Pancreas (tissue), 10 donors: Measurements from ENCODE around the gene POF1B. TPM values are rescaled to one million over a fixed set of nuclear protein-coding genes. Genes with fewer than 3 reads are reported as not detected.
"Not testable (repeated sequence)": the region's sequence is repeated elsewhere in the genome, so short reads cannot be mapped to it uniquely, and the experiment has no call there.

Source experiments
- ATAC-seq, 4 donors: fragments of 200-7000 bp; cut with Tn5 transposase; one replicate each; pipeline versions ENCODE4 v1.8.0 to v1.9.1; 2020; ENCODE audit warnings: mild to moderate bottlenecking in 4 of 4, moderate library complexity in 4 of 4
- DNase-seq, 6 donors: peaks; one replicate each; pipeline ENCODE4 v3.0.0-alpha.2; 2020
- FAIRE-seq: peaks from 2 replicates; lab custom pipeline; 2012; peaks lifted over from hg19 to GRCh38; lab: Jason Lieb, UNC
- H3K27ac ChIP-seq, 4 donors: fragments of 200-600 bp; sonication (generic); 1 replicate in 3 of 4; 2 replicates in 1 of 4; pipeline versions ENCODE4 v1.5.0 to v1.8.0; 2020
- H3K27me3 ChIP-seq, 4 donors: fragments of 200-600 bp; one replicate each; pipeline ENCODE4 v1.8.0; 2021
- H3K36me3 ChIP-seq, 3 donors: fragments of 200-600 bp; sonication (generic) in 1 of 3; one replicate each; pipeline versions ENCODE4 v1.5.0 to v1.8.0; 2020 to 2021
- H3K4me1 ChIP-seq, 3 donors: fragments of 200-600 bp; one replicate each; pipeline ENCODE4 v1.8.0; 2021
- H3K4me3 ChIP-seq, 4 donors: fragments of 200-600 bp; sonication (generic) in 2 of 4; one replicate each; pipeline versions ENCODE4 v1.5.0 to v1.8.0; 2020 to 2021
- H3K9me3 ChIP-seq, 4 donors: fragments of 200-600 bp; one replicate each; pipeline ENCODE4 v1.8.0; 2021
- CTCF ChIP-seq, 4 donors: fragments of 200-600 bp; sonication (generic) in 3 of 4; IDR thresholded peaks; one replicate each; pipeline versions ENCODE4 v1.5.0 to v1.8.0; 2021; ENCODE audit warnings: antibody characterized with exemption in 4 of 4
- WGBS, 2 donors: extraction: QIAGEN DNeasy Blood & Tissue Kit; methylation state at CpG; one replicate each; pipeline ENCODE4 v1.1.7; 2013; 5-methylcytosine and 5-hydroxymethylcytosine counted together
- intact Hi-C, 3 donors: fragments of 100-400 bp; cut with DNase I; formaldehyde crosslinking; loops; one replicate each; pipeline versions ENCODE4 v1.11.1 to v1.14.2; 2022
- polyA plus RNA-seq, 2 donors: library from polyadenylated mRNA; stranded (reverse); fragments of 200-250 nt; gene quantifications; one replicate each; pipeline ENCODE4 v1.2.3, GENCODE V29; 2013
- total RNA-seq, 6 donors: library from RNA; stranded (reverse); fragmentation: NEBNext Ultra II Directional in 4 of 6; extraction: Animal tissue kit (Norgen Biotek cat#: 25700) in 4 of 6; gene quantifications; one replicate each; pipeline versions ENCODE4 v1.2.1 to v1.2.4, GENCODE V29; 2021 to 2023
- donor health status: healthy with polysubstance abuse.
- donor health status: DM: no; HTN: no; CAD: no; lungs with moderate emphysema.
- donor health status: DM: no; HTN: no; CAD: no.
- donor health status: control.
- donor health status: control.
- donor health status: Bipolar disorder and iron deficiency.
- donor health status: DM: yes; HTN: yes; CAD: no.
- donor health status: DM: no; HTN: no; CAD: no.
- donor health status: DM: no; HTN: no; CAD: no.
- donor health status: DM: yes; HTN: yes; CAD: no.

Gene POF1B
- total and polyA plus RNA-seq, 8 donors, result 2.4 to 17.9 (median 6.0) TPM

DNA sequence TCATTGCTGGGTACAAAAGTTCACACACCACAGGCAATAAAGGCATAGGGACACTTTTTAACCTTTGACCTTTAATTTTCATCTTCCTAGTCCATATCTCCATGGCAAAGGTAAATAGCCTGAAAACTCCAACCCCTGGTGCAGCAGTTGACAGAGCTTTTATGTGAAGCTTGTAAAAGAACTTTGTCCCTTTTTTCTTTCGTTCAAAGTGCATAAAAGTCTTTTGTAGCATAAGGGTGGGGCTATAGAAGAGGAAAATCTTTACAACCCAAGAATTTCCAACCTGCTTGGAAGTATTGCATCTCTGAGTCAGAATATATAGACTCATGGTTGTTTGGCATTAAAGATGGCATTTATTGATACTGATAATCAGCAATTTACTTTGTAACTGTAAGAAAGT, 20.4 kb downstream of the POF1B start:
- no peak for TF ChIP-seq CTCF (IDR thresholded peaks at IDR 0.05)
- no peaks in the 10 kb centered on the region for H3K9me3 ChIP-seq
- peak; percentile 99 for FAIRE-seq
- ATAC-seq, result no peak
- H3K36me3 ChIP-seq, result no peaks in the 10 kb centered on the region
- no peak overlapping the region for H3K27ac ChIP-seq
- no peaks in the 10 kb centered on the region for H3K27me3 ChIP-seq
- 39 to 79% methylated on average over 1 of the region's 1 CpG for WGBS, 2 donors
- H3K4me1 ChIP-seq, result no peaks in the 10 kb centered on the region
- H3K4me3 ChIP-seq, result no peak overlapping the region
- intact Hi-C loops, result no loop called here
- no peak for DNase-seq

GRCh38 chrX:85345523-85345922, 33.9 kb downstream of the POF1B start:
- Histone ChIP-seq H3K27me3 (peaks cover 0 to 5% (median 0%) of the 10 kb centered on the region in 4 donors), H3K9me3 (no peaks in the 10 kb centered on the region), H3K4me1 (no peaks in the 10 kb centered on the region), H3K36me3 (no peaks in the 10 kb centered on the region), H3K27ac (no peak overlapping the region), H3K4me3 (no peak overlapping the region)
- intact Hi-C loops, result no loop called here
- TF ChIP-seq CTCF (IDR thresholded peaks at IDR 0.05), result no peak
- 38 to 53% methylated on average over 2 of the region's 2 CpGs for WGBS, 2 donors
- FAIRE-seq, result peak; percentile 13
- ATAC-seq, result no peak
- DNase-seq, result no peak

DNA sequence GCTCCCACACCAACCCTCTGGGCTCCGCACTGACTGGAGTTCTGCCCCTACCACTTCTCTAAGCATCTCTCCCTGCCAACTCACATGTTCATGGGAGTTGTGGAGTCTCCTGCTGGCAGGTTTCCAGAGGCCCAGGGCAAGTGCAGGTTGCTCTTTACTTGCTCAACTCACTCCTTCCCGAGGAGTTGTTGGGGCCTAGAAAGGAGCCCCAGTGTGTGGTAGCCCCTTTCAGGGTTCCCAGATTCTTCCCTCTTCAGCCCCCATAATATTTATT, 52.5 kb downstream of the POF1B start:
- Histone ChIP-seq H3K36me3 (no peaks in the 10 kb centered on the region), H3K4me3 (no peak overlapping the region), H3K9me3 (no peaks in the 10 kb centered on the region), H3K27me3 (no peaks in the 10 kb centered on the region), H3K4me1 (no peaks in the 10 kb centered on the region), H3K27ac (no peak overlapping the region)
- DNase-seq, result peak in 3 of 6 donors; percentile 20 to 39 (median 38)
- no peak for FAIRE-seq
- 77 to 88% methylated on average over 2 of the region's 2 CpGs for WGBS, 2 donors
- intact Hi-C loops, result no loop called here
- no peak for ATAC-seq
- no peak for TF ChIP-seq CTCF (IDR thresholded peaks at IDR 0.05)

- no peak overlapping the region for H3K4me3 ChIP-seq
- no peak for FAIRE-seq
- intact Hi-C loops, result no loop called here
- no peak for TF ChIP-seq CTCF (IDR thresholded peaks at IDR 0.05)
- H3K27me3 ChIP-seq, result no peaks in the 10 kb centered on the region
- no peaks in the 10 kb centered on the region for H3K4me1 ChIP-seq
- 83 to 94% methylated on average over 29 of the region's 29 CpGs for WGBS, 2 donors
- H3K36me3 ChIP-seq, result no peaks in the 10 kb centered on the region
- peak in 2 of 6 donors; percentile 29 to 42 for DNase-seq
- no peak for ATAC-seq
- H3K9me3 ChIP-seq, result no peaks in the 10 kb centered on the region
- no peak overlapping the region for H3K27ac ChIP-seq
Observed at GRCh38 chrX:85326234-85327059, 53.0 kb downstream of the POF1B start.

DNA sequence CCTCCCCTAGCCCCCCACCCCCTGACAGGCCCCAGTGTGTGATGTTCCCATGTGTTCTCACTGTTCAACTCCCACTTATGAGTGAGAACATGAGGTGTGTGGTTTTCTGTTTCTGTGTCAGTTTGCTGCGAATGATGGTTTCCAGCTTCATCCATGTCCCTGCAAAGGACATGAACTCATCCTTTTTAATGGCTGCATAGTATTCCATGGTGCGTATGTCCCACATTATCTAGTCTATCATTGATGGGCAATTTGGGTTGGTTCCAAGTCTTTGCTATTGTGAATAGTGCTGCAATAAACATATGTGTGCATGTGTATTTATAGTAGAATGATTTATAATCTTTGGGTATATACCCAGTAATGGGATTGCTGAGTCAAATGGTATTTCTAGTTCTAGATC, 68.1 kb downstream of the POF1B start:
- DNase-seq, H3K36me3 ChIP-seq, intact Hi-C loops, ATAC-seq, H3K27ac ChIP-seq, H3K4me1 ChIP-seq, FAIRE-seq, H3K9me3 ChIP-seq, H3K27me3 ChIP-seq, H3K4me3 ChIP-seq: not testable (repeated sequence)
- WGBS, 2 donors, result 84 to 90% methylated on average over 2 of the region's 2 CpGs
